NT2/D1 (cell line): ENCODE data around the gene DLX3.

Source experiments
- DNase-seq: peaks from one replicate; pipeline ENCODE4 v3.0.0-alpha.2; 2011; ENCODE audit warnings: low read depth, low spot score
- H3K27me3 ChIP-seq: 2 replicates; pipeline ENCODE4 v1.6.0; 2011; ENCODE audit warnings: mild to moderate bottlenecking; ENCODE audit not compliant: insufficient read length, insufficient read depth
- H3K36me3 ChIP-seq: 2 replicates; pipeline ENCODE4 v1.6.1; 2011; ENCODE audit warnings: mild to moderate bottlenecking, low read length, mixed read lengths; ENCODE audit not compliant: insufficient read depth, insufficient read length
- H3K4me1 ChIP-seq: 2 replicates; pipeline ENCODE4 v1.5.1; 2011; ENCODE audit not compliant: insufficient read depth, insufficient read length
- H3K4me3 ChIP-seq: 2 replicates; pipeline ENCODE4 v1.5.1; 2011; ENCODE audit warnings: low read depth; ENCODE audit not compliant: insufficient read length
- H3K9ac ChIP-seq: 2 replicates; pipeline ENCODE4 v1.6.0; 2011; ENCODE audit warnings: low read depth; ENCODE audit not compliant: insufficient read length
- H3K9me3 ChIP-seq: 2 replicates; pipeline ENCODE4 v1.5.1; 2011; ENCODE audit warnings: mild to moderate bottlenecking, low read length; ENCODE audit not compliant: insufficient read depth
- SUZ12 ChIP-seq: IDR thresholded peaks from 2 replicates; pipeline ENCODE4 v1.6.1; 2011; ENCODE audit not compliant: insufficient read length, insufficient read depth; ENCODE audit errors: extremely low read depth
- YY1 ChIP-seq: IDR thresholded peaks from 2 replicates; pipeline ENCODE4 v1.6.1; 2011; ENCODE audit not compliant: insufficient read length, insufficient read depth
- ZNF274 ChIP-seq: IDR thresholded peaks from 2 replicates; pipeline ENCODE4 v1.6.1; 2011; ENCODE audit warnings: mild to moderate bottlenecking, low read depth, low read length

Gene DLX3

DNA sequence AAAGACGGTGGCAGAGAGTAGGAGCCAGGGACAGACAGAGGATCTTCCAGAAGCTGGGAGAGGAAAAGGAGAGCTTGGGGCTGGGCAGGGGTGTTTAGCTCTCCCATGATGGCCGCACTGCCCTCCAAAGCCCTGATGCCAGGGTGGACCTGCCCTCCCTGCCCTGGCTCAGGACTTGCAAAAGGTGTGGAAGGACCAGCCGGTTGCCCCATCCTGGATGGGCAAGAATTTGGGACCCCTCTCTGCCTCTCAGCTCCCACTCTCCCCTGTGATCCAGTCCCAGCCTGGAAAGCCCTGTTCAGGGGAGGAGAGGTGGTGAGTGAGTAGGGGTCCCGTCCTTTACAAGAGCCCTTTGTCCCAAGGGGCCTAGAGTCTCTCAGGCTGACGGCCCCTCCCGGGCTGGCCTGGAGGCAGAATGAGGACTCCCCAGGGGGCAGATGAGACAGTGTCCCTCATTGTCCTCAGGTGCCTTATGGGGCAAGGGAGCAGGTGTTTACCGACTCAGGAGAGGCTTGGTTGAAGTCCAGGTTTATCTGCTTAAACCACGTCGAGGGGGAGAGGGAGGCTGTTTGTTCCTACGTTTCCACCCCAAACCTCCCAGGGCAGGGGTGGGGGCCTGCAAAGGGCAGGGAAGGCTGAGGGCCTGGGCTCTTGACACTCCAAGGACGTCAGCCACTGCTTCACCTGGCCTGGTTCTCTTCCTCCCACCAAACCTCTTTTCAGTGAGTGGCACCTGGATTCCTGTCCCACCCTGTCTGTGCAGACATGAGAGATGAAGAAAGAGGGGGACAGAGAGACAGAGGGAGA lies 41.6 kb upstream of the DLX3 start:
- Histone ChIP-seq H3K9ac (no peak overlapping the region), H3K9me3 (no peaks in the 10 kb centered on the region), H3K4me1 (peaks cover 19% of the 10 kb centered on the region), H3K4me3 (no peak overlapping the region), H3K36me3 (no peaks in the 10 kb centered on the region), H3K27me3 (no peaks in the 10 kb centered on the region)
- no peak for DNase-seq
- TF ChIP-seq ZNF274 (no peak), YY1 (no peak), SUZ12 (no peak)

DNA sequence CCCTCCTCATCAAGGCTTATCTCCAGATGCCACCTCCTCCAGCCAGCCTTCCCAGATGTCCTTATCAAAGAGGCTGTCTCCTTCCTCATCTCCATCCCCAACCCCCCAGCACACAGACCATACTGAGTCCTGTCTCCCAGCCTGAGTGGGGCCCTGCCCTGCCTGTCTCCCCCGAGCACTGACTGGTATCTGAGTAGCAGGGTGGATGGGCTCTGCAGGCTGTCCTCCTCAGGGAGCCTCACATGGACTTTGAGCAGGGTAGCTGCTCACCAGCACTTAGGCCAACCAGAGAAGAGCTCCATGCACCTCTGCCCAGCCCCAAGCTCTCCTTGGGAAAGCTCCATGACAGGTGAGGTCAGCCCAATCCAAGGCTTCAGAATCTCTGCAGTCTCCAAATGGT lies 40.9 kb upstream of the DLX3 start:
- TF ChIP-seq SUZ12: no peak
- no peak for TF ChIP-seq YY1
- no peak for TF ChIP-seq ZNF274
- no peaks in the 10 kb centered on the region for H3K9me3 ChIP-seq
- no peaks in the 10 kb centered on the region for H3K36me3 ChIP-seq
- peaks cover 19% of the 10 kb centered on the region for H3K4me1 ChIP-seq
- no peak overlapping the region for H3K9ac ChIP-seq
- DNase-seq: no peak
- H3K4me3 ChIP-seq: no peak overlapping the region
- no peaks in the 10 kb centered on the region for H3K27me3 ChIP-seq

DNA sequence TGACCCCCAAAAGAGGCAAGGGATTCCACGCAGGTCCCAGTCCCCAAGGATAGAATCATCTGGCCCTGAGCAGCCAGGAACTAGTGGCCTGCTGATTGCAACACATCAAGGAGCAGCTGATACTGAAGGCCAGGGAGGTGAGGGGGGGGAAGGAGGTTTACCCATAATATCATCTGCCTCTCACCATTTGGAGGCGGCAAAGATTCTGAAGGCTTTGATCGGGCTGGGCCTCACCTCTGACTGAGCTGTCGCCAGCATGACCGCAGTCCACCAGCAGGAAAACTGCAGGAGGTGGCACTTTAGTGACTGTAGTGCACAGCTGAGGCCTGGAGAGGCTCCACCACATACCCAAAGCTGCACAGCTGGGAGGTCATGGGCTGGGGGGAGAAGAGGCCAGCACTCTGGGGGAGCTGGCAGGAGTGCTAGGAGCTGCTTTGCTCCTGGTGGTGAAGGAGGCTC lies 40.4 kb upstream of the DLX3 start:
- no peaks in the 10 kb centered on the region for H3K27me3 ChIP-seq
- H3K4me1 ChIP-seq: peaks cover 19% of the 10 kb centered on the region
- H3K9ac ChIP-seq: no peak overlapping the region
- H3K36me3 ChIP-seq: no peaks in the 10 kb centered on the region
- H3K4me3 ChIP-seq: no peak overlapping the region
- TF ChIP-seq YY1 (no peak), SUZ12 (no peak), ZNF274 (no peak)
- DNase-seq: no peak
- H3K9me3 ChIP-seq: no peaks in the 10 kb centered on the region

DNA sequence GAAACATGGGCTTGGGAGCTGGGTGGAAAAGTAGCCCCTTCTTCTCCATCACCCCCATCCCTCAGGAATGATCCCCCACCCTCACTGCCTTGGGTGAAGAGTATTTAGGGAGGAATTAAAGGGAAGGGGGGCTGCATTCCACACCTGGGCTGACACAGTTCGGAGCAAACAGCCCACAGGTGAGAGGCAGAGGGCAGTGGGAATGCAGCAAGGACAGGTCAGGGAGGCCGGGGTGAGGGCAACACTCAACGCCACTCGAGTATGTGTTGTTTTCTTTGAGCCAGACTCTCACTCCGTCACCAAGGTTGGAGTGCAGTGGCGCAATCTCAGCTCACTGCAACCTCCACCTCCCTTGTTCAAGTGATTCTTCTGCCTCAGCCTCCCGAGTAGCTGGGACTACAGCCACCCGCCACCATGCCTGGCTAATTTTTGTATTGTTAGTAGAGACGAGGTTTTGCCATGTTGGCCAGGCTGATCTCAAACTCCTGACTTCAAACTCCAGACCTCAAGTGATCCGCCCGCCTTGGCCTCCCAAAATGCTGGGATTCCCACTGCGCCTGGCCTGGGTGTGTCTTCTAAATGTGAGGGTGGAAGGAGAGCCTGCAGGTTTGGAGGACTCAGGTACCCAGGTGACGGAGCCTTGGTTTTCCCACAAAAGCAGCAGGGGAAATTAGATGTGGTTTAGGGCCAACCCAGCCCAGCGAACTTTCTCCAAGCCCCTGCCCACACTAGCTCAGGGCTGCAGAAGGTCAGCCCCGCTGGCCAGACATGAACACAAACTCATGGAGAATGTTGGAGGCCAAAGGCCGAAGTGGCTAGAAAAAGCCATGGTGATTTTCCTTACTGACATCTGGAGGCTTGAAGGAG lies 39.7 kb upstream of the DLX3 start:
- H3K4me3 ChIP-seq: no peak overlapping the region
- peaks cover 19% of the 10 kb centered on the region for H3K4me1 ChIP-seq
- H3K9ac ChIP-seq: no peak overlapping the region
- no peaks in the 10 kb centered on the region for H3K27me3 ChIP-seq
- no peaks in the 10 kb centered on the region for H3K9me3 ChIP-seq
- TF ChIP-seq SUZ12 (no peak), ZNF274 (no peak), YY1 (no peak)
- H3K36me3 ChIP-seq: no peaks in the 10 kb centered on the region
- DNase-seq: no peak

DNA sequence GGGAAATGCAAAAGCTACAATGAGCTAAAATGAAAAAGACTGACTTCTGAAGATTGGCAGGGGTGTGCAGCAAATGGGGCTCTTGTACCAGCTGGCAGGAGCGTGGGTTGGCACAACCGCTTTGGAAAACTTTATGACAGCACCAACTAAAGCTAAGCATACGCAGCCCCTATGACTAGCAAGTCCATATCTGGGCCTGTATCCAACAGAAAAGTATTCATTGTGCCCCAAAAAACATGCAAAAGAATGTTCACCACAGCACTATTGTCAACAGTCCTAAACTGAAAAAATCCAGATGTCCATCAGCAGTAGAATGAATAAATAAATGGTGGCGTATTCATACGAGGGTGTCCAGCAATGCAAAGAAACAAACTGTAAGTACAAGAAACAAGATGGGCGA lies 38.3 kb upstream of the DLX3 start:
- Histone ChIP-seq H3K9me3 (no peaks in the 10 kb centered on the region), H3K36me3 (no peaks in the 10 kb centered on the region), H3K4me3 (no peak overlapping the region), H3K4me1 (peaks cover 25% of the 10 kb centered on the region), H3K9ac (no peak overlapping the region), H3K27me3 (no peaks in the 10 kb centered on the region)
- no peak for DNase-seq
- TF ChIP-seq YY1: no peak
- no peak for TF ChIP-seq SUZ12
- no peak for TF ChIP-seq ZNF274

DNA sequence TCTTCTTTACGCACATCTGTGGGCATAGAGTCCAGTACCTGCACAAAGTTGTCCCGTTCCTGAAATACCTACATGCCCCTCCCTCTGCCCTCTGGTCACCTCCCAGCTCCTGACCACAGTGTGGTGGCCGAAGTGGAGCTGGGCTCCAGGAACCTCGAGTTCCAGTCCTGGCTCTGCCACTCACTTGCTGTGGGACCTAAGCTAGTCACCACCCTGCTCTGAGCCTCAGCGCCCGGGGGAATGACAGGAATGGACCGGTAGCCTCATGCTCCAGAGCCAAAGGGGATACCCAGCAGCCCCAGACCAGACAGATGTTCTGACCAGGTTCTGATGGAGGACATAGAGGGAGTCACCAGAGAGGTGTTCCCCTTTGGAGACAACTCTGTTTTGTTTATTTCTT lies 34.2 kb upstream of the DLX3 start:
- no peak for DNase-seq
- no peaks in the 10 kb centered on the region for H3K27me3 ChIP-seq
- no peak overlapping the region for H3K9ac ChIP-seq
- H3K9me3 ChIP-seq: peaks cover 8% of the 10 kb centered on the region
- H3K4me3 ChIP-seq: no peak overlapping the region
- H3K36me3 ChIP-seq: no peaks in the 10 kb centered on the region
- H3K4me1 ChIP-seq: peaks cover 13% of the 10 kb centered on the region
- TF ChIP-seq SUZ12: no peak
- no peak for TF ChIP-seq ZNF274
- no peak for TF ChIP-seq YY1

DNA sequence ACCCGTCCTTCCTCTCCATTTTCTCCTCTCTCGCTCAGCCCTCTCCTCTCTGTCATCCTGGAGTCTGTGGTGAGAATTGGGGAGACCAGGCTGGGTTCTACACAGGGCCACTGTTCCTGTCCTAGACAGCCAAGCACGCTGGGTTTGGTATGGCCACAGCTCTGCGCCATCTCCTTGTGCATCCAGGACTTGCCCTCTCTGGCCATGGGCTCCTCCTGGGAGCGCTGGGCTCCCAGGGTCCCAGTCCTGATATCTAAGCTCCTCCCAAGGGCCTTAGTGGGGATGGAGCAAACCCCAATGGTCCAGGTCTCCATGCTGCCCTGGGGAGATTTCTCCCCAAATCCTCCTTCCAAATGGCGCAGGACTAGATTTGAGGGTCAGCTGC lies 33.7 kb upstream of the DLX3 start:
- Histone ChIP-seq H3K4me1 (peaks cover 13% of the 10 kb centered on the region), H3K4me3 (no peak overlapping the region), H3K9ac (peak overlapping the region; percentile 47), H3K27me3 (no peaks in the 10 kb centered on the region), H3K36me3 (no peaks in the 10 kb centered on the region), H3K9me3 (peaks cover 11% of the 10 kb centered on the region)
- DNase-seq: no peak
- no peak for TF ChIP-seq YY1
- no peak for TF ChIP-seq ZNF274
- no peak for TF ChIP-seq SUZ12
